Inferior parietal cortex (tissue), 1 donor: ENCODE measurements around the gene CAPN7.
"Not testable (repeated sequence)": the region's sequence is repeated elsewhere in the genome, so short reads cannot be mapped to it uniquely, and the experiment has no call there.

Experiments used
- DNase-seq: peaks from one replicate; pipeline ENCODE4 v3.0.0-alpha.2; 2016; ENCODE audit errors: extremely low spot score

Gene CAPN7

DNA sequence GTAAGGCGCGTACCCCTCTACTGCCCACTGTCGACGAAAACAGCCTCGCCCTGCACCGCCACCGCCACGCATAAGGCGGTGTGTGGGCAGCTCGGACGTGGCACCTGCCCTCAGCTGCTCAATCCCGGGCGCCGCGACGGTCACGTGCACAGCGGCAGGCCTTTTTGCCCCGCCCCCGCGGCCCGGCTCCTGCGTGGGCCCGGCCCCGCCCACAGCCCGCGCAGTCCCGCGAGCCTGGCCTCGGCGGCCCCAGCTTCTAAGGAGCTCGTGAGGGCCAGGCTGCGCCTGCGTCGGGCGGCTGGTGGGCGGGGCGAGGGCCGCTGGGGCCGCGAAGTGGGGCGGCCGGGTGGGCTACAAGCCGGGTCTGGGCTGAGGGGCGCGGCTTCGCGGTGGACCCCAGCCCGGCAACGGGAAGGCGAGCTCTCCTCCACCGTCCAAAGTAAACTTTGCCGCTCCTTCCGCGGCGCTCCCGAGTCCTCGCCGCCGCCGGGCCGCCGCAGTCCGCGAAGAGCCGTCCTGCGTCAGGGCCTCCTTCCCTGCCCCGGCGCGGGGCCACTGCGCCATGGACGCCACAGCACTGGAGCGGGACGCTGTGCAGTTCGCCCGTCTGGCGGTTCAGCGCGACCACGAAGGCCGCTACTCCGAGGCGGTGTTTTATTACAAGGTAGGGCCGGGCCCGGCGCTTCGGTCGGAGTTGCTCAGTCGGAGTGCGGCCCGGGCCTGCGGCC lies at the start of gene CAPN7:
Gene CAPN7, plus strand, starts transcription at position 313 of the 728 bp plus-strand sequence. Its CDS starts 250 bp downstream, at position 563.
- DNase-seq, result peak; percentile 90

DNA sequence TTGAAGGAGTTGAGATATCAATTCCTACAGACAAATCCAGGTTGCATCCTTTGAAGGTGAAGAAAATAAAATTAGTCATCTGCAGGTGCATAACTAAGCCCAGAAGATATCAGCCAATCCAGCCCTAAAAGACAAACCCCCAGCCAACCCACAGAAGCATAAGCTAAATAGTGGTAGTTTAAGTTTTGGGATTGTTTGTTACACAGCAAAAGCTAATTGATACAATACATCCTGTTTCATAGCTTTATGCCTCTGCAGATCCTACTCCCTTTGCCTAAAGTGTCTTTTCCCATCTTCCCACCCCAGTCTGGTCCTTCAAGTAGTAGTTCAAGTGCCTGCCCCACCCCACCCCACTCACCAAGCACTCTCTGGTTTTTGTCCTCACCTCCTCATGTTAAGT lies 48.6 kb upstream of the CAPN7 start:
- DNase-seq, result no peak

DNA sequence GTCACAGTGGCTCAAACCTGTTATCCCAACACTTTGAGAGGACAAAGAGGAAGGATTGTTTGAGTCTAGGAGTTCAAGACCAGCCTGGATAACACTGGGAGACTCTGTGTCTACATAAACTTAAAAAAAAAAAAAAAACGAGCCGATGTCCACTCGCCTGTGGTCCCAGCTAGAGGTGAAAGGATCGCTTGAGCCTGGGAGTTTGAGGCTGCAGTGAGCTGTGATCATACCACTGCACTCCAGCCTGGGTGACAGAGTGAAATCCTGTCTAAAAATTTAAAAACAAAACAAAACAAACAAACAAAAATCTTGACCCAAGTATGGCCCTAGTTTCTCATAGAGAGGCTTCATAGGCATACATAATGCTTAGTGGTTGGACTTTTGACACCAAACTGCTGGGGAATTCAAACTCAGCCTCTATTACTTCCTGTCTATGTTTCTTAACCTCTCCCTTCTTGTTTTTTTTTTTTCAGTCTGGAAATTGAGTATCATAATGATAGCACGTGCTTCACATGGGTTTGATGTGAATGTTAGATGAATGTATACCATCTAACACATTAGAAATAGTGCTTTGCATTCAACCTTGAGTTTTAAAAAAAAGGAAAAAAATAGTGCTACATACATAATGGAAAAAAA lies 46.4 kb upstream of the CAPN7 start:
- DNase-seq, result no peak

DNA sequence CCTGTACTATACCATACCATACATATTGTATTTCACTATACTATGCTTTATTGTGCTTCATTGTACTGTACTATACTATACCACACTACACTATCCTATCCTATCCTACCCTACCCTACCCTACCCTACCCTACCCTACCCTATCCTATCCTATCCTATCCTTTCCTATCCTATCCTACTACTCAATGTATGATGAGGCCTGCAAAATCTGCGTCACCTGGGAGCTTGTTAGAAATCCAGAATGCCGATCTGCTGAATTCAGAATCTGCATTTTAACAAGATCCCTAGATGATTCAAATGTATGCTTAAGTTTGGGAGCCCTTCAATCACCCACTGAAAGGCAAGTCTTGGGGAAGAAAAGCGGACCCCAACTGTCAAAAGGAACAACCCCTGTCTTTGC lies 45.4 kb upstream of the CAPN7 start:
- no peak for DNase-seq

DNA sequence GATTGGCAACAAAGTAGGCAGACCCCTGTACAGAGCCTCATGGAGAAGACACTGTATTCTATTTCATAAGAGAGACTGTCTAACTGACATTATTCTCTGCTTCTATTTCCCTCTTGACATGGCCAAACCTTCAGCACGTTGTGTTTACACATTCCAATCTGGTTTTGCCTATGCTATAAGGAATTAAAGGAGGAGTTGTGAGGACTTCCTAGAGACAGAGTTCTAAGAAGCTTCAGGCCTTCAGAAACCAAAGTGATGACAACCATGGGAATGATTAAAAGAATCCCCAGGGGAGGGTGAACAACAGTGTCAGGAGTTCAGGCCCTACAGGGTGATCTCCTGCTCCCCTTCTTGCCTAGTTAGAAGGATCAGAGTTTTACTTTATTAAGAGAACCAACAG lies 44.9 kb upstream of the CAPN7 start:
- DNase-seq, result no peak

DNA sequence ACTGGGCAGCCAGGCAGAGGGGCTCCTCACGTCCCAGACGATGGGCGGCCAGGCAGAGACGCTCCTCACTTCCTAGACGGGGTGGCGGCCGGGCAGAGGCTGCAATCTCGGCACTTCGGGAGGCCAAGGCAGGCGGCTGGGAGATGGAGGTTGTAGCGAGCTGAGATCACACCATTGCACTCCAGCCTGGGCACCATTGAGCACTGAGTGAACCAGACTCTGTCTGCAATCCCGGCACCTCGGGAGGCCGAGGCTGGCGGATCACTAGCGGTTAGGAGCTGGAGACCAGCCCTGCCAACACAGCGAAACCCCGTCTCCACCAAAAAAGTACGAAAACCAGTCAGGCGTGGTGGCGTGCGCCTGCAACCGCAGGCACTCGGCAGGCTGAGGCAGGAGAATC lies 42.4 kb upstream of the CAPN7 start:
- not testable (repeated sequence) for DNase-seq

DNA sequence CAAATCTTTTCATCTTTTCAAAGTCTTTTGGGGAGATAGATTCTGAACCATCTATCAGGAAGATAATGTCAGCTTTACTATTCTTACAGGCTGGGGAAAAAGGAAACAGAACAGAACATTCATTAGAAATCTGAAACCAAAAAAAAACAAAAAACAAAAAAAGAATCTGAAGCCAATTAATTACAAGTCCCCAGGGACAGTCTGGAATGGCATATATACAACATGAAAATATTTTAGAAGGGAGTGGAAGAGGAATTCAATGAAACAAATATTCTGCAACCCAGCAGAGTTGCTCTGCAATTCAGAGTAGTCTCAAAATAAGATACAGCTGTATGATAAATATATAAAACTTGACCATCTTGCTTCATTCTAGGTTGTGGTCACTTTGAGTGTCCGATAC lies 41.7 kb upstream of the CAPN7 start:
- DNase-seq, result no peak

DNA sequence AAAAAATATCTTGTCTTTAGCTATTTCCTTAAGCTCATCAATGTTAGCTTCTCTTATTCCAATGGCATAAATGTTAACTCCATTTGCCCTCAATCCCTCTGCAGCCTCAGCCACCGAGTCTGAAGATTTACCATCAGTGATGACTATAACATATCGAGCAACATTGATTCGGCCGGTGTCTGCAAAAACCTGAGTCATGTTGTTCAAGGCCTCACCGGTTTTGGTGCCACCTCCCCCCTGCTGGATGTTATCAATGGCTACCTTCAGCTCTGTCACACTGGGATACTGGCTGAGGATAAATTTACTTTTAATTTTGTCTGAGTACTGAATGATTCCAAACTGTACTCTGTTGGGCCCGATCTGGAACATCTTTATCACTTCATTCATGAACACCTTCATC lies 41.0 kb upstream of the CAPN7 start:
- no peak for DNase-seq

DNA sequence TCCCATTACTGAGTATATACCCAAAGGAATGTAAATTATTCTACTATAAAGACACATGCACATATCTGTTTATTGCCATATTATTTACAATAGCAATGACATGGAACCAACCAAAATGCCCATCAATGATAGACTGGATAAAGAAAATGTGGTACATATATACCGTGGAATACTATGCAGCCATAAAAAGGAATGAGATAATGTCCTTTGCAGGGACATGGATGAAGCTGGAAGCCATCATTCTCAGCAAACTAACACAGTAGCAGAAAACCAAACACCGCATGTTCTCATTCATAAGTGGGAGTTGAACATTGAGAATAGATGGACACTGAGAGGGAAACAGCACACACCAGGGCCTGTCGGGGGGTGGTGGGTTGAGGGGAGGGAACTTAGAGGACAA lies 39.7 kb upstream of the CAPN7 start:
- not testable (repeated sequence) for DNase-seq

DNA sequence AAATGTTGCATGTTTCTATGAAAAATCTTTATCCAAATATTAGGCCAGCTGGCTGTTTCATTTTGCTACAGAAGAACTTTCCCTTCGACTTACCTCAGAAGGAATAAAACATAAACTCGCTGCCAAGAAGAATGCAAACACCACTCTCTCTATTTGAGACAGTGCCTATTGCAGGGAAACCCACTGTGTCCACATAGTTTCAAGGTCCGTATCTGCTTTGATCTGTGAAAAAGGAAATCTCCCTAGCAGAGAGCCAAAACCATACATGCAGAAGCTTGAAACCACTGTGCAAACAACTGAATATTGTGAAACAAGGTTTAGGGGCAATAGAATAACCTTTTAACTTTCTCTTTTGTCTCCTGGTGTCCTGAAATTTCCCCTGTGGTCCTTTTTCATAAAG lies 35.0 kb upstream of the CAPN7 start:
- no peak for DNase-seq

- DNase-seq, result no peak
These were observed 33.2 kb upstream of the CAPN7 start for GRCh38 chr3:15172806-15173205.

DNA sequence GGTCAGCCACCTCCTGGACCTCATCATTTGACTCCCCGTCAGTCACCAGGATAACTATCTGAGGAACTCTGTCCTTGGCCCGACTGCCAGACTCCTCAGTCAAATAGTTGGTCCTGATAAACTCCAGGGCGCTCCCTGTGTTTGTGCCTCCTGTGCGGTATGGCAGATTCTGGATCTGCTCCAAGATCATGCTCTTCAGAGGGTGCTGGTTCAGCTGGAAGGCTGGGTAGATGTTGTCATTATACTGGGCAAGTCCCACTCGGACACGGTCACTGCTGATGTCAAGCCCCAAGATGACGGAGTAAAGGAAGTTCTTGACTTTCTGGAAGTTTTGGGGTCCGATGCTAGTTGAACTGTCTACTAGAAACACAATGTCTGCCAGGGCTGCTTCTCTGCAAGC lies 31.1 kb upstream of the CAPN7 start:
- DNase-seq, result no peak

DNA sequence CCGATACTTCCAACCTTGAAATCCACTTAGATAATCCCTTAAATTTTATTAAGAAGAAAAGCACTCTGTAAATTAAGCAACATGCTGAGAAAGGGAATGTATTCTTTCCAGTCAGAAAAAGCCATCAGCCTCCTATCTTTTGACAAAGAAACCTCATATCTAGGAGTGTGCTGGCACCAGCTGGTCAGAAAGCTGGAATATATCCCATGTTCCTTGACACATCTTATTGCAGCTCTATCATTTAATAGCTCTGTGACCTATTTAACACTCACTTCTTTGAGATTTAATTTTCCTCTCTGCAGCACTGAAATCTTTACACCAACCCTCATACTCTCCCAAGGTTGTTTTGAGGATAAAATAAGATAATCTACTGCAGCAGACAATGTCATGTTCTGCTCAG lies 30.4 kb upstream of the CAPN7 start:
- DNase-seq, result no peak

- no peak for DNase-seq
These were observed 25.9 kb upstream of the CAPN7 start for GRCh38 chr3:15180042-15180611.

DNA sequence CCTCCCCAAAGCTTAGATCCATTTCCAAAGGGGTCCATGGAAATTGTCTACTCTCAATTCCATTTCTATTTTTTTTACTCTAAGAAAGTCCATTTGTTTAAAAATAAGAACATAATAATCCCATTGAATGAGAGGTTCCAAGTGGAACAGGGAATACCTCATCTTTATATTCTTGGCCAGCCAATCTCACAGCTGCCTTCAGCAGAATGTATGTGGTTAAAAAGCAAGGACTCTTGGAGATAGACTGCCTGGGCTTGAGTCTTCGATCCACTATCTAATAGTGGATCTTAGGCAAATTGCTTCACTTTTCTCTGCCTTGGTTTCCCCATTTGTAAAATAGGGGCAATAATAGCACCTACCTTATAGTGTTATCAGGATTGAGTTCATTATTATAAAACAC lies 24.5 kb upstream of the CAPN7 start:
- no peak for DNase-seq

- DNase-seq, result no peak
These were observed 24.1 kb upstream of the CAPN7 start for GRCh38 chr3:15181963-15182362.

DNA sequence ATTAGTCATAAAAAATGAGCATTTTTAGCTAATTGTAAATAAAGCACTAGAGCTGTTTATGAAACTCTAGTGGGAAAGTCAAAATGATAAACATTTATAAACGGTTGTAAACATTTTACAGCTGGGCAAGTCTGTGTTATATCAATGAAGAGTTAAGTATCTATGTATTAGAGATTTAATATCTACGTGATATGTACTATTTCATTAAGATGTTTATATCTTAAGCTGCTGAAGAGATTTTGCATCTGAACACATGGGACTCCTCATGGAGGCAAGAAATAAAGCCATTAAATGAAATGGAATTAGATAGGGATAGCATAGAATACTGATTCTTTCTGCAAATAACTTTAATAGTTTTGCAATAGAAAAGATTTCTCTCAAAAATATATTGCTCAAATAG lies 23.0 kb upstream of the CAPN7 start:
- DNase-seq, result no peak

DNA sequence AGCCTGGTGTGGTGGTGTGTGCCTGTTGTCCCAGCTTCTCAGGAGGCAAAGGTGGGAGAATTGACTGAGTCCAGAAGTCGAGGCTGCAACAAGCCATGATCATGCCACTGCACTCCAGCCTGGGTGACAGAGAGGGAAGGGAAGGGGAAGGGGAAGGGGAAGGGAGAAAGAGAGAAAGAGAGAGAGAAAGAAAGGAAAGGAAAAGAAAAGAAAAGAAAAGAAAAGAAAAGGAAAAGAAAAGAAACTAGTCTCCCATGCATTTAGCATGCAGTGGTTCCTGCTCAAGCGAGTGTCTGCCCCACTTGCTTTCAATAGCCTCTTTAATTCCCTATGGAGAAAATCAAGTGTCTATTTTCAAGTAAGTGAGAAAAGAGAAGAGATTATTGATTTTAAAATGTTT lies 20.6 kb upstream of the CAPN7 start:
- DNase-seq, result no peak

DNA sequence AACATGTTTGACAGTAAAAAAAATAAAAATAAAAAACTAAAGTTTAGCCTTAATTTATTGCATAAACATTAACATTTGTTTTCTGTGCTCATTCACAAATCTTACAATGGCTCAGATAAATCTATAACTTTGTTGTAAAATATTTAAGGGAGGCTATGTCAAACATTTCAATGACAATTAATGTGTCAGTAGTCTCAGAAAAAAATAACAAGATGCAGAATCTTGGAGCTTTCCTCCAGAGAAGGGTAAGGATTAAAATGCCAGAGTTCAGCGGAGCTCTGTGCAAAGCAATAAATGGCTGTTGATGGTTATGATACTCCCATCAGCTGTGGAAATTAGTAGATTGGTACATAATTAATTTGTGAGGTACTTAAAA lies 20.0 kb upstream of the CAPN7 start:
- no peak for DNase-seq

DNA sequence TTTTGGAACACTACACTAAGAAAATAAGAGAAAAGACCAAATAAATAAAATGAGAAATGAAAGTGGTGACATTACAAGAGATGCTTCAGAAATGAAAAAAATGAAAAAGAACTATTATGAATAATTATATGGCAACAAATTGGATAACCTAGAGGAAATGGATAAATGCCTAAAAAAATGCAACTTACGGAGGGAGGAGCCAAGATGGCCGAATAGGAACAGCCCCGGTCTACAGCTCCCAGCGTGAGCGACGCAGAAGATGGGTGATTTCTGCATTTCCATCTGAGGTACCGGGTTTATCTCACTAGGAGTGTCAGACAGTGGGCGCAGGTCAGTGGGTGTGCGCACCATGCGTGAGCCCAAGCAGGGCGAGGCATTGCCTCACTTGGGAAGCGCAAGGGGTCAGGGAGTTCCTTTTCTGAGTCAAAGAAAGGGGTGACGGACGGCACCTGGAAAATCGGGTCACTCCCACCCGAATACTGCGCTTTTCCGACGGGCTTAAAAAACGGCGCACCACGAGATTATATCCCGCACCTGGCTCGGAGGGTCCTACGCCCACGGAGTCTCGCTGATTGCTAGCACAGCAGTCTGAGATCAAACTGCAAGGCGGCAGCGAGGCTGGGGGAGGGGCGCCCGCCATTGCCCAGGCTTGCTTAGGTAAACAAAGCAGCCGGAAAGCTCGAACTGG lies 19.4 kb upstream of the CAPN7 start:
- not testable (repeated sequence) for DNase-seq

GRCh38 chr3:15197340-15198029 lies 8.6 kb upstream of the CAPN7 start:
- DNase-seq, result no peak

DNA sequence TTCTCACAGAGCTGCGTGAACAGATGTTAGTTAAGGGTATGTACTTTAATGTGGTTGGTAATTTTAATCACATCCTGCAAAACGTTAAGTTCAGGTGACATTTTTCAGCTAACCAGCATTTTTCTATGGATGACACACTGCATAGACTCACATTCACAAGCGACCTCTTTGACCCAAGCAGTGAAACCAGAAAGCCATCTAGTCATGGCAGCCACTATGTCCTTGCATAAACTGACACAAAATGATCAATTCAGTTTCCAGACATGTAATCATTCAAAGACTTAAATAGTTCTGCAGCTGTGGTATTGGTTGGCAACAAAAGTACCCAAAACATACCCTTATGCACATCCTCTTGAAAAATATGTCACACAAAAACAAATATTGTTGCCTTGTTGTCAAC lies 7.4 kb upstream of the CAPN7 start:
- no peak for DNase-seq
